Melanocyte of skin (primary cell): ENCODE measurements around the gene CCL18. TPM values are rescaled to one million over a fixed set of nuclear protein-coding genes. Genes with fewer than 3 reads are reported as not detected.

Experiments
- small RNA-seq, 2 donors: library from RNA; depleted of rRNA; stranded (forward); fragments of <200 nt; gene quantifications; one replicate each; pipeline ENCODE3, GENCODE V24; 2012
- total RNA-seq, 2 donors: library from RNA; depleted of rRNA; stranded (reverse); fragments of >200 nt; gene quantifications; 2 replicates each; pipeline ENCODE4 v1.2.3, GENCODE V29; 2012

Gene CCL18
- 1 to 10 TPM; 3.0 to 3.8 TPM for total RNA-seq

GRCh38 chr17:36063786-36064541, at the start of gene CCL18:
CCL18 (plus strand) TSS chr17:36064272; CDS start chr17:36064343, 71 bp downstream.

GRCh38 chr17:36017799-36018198, 46.3 kb upstream of the CCL18 start, which contains the start of gene CCL23:
CCL23 (minus strand) TSS chr17:36017972; CDS start chr17:36017897, 75 bp downstream.

DNA sequence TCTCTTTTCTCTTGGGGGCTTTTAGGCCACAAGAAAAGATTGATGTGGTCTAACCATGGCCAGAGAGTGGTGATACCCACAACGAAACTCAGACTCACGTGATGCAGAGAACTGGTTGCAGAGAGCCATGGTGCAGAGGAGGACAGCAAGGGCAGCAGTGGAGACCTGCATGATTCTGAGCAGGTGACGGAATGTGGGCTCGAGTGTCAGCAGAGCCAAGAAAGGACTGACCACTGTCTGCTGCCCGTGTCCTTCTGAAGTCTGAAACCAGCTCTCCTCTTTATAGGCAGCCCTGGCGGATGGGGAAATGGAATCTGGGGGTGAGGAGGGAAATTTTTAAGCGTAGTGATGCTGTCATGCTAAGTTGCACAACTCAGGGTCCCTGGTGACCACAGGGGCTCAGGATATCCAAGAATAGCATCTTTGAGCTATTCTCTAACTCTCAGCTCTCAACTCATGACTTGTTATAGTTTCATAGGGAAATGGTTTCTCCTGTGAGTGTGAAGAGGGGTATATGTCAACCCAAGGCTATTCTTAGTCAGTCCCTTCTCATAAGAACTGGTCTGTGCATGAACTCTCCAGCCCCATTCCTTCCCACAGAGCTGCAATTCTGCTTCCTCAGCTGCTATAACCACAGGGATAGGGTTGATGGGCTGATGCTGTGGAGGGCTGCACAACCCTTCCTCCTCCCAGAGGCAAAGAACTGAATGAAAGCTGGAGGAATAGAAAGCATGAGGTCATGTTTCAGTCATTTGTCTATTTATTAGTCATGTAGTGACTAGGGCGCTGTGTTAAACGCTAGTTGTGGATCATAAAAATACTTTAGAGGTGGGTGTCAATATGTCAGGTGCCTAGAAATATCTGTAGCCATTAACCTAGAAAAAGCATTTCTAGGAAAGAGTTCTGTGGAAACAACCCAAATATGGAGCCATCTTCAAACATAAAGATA, 26.1 kb downstream of the CCL18 start, which contains the start of gene CCL3:
Gene CCL3, minus strand, starts transcription at position 256 of the 949 bp plus-strand sequence. Its CDS starts 85 bp downstream, at position 171.

DNA sequence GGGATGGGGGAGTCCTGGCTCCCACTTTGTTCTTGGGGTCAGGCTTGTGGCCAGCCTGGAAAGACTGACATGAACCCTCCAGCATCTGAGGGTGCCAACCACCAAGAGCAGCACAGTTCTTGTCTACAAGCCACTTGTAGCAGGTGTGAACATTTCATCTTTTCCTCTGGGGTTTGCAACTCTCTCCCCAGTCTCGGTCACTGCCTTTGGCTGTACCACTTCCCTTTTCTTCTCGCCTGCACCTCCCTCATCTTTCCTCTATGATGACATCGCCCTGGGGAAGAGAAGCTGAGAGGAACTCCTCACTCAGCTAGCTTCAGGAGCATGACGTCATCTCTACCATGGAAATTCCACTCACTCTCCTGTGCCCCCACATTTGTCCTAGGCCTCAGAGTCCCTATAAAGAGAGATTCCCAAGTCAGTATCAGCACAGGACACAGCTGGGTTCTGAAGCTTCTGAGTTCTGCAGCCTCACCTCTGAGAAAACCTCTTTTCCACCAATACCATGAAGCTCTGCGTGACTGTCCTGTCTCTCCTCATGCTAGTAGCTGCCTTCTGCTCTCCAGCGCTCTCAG, 39.4 kb downstream of the CCL18 start, which contains the start of gene CCL4:
Gene CCL4, plus strand, starts transcription at position 427 of the 575 bp plus-strand sequence. Its CDS starts 79 bp downstream, at position 506.

Small RNA genes lying within 50 kb of the gene (small RNA-seq; reads per million reads assigned to genes)
- gene RN7SL301P = 0 reads per million in 2 donors

Other genes with a start within 250 kb of the CCL18 start
- gene HEATR9, start 195.4 kb upstream of the CCL18 start, total RNA-seq = not detected
- 1 to 10 TPM in 1 of 2 donors, under 1 TPM in 1; 0.67 to 2.8 TPM for gene CCL5, start 183.9 kb upstream of the CCL18 start, total RNA-seq
- 1 to 10 TPM; 1.3 to 1.4 TPM for gene RDM1, start 133.5 kb upstream of the CCL18 start, total RNA-seq
- not detected for gene LYZL6, start 120.6 kb upstream of the CCL18 start, total RNA-seq
- not detected for gene CCL16, start 82.8 kb upstream of the CCL18 start, total RNA-seq
- gene CCL14, start 77.5 kb upstream of the CCL18 start, total RNA-seq = not detected
- gene CCL15, start 62.7 kb upstream of the CCL18 start, total RNA-seq = not detected
- not detected for gene CCL23, start 46.3 kb upstream of the CCL18 start, total RNA-seq
- gene CCL3, start 25.9 kb downstream of the CCL18 start, total RNA-seq = under 1 TPM in 1 of 2 donors, not detected in 1; 0.67 TPM
- not detected for gene CCL4, start 39.6 kb downstream of the CCL18 start, total RNA-seq
- gene TBC1D3B, start 112.4 kb downstream of the CCL18 start, total RNA-seq = not detected
- gene CCL3L1, start 132.5 kb downstream of the CCL18 start, total RNA-seq = under 1 TPM in 1 of 2 donors, not detected in 1; 0.69 TPM
- gene CCL4L2, start 146.8 kb downstream of the CCL18 start, total RNA-seq = not detected
- gene TBC1D3I, start 200.3 kb downstream of the CCL18 start, total RNA-seq = under 1 TPM in 1 of 2 donors, not detected in 1; under 0.01 TPM